H1 (cell line): ENCODE results near the gene ADGRG7. TPM values are rescaled to one million over a fixed set of nuclear protein-coding genes. Genes with fewer than 3 reads are reported as not detected.

ENCODE experiments used
- CTCF ChIA-PET: fragments of 300-600 bp; sonication (Branson Sonifier 250); formaldehyde crosslinking; loops from one replicate; lab custom pipeline; 2021; ENCODE audit not compliant: partially characterized antibody; lab: Charles Lee
- POLR2A ChIA-PET: fragments of 300-600 bp; sonication (Branson Sonifier 250); formaldehyde crosslinking; loops from one replicate; lab custom pipeline; 2021; ENCODE audit warnings: inconsistent platforms; ENCODE audit not compliant: partially characterized antibody; lab: Charles Lee
- DNase-seq, 2 experiments: peaks; one replicate each; pipeline versions ENCODE4 v3.0.0 to v3.0.0-alpha.2; 2010 to 2022; ENCODE audit warnings: low spot score in 2 of 2, low read depth in 1 of 2, mixed read lengths in 1 of 2
- FAIRE-seq: peaks from 2 replicates; lab custom pipeline; 2011; peaks lifted over from hg19 to GRCh38; lab: Jason Lieb, UNC
- H2AFZ ChIP-seq: 2 replicates; pipeline ENCODE4 v1.8.1; 2012; ENCODE audit warnings: low read length, inconsistent platforms
- H2AK5ac ChIP-seq: 2 replicates; pipeline ENCODE4 v1.6.1; 2013; ENCODE audit warnings: low read depth, low read length
- H2BK120ac ChIP-seq: replicated peaks from 2 replicates; pipeline ENCODE3; 2013; ENCODE audit warnings: low read depth, low read length, inconsistent platforms
- H2BK12ac ChIP-seq: 2 replicates; pipeline ENCODE4 v1.6.1; 2013; ENCODE audit warnings: low read depth, low read length
- H2BK15ac ChIP-seq: 2 replicates; pipeline ENCODE4 v1.6.1; 2013; ENCODE audit warnings: low read length
- H2BK20ac ChIP-seq: 2 replicates; pipeline ENCODE4 v1.6.1; 2013; ENCODE audit warnings: low read length
- H2BK5ac ChIP-seq: 2 replicates; pipeline ENCODE4 v1.6.1; 2013; ENCODE audit warnings: low read depth, low read length
- H3K14ac ChIP-seq: 2 replicates; pipeline ENCODE4 v1.6.1; 2013; ENCODE audit warnings: inconsistent platforms; ENCODE audit not compliant: insufficient read length
- H3K18ac ChIP-seq: 2 replicates; pipeline ENCODE4 v1.6.1; 2013; ENCODE audit warnings: low read length; ENCODE audit errors: extremely low read depth
- H3K23ac ChIP-seq: 2 replicates; pipeline ENCODE4 v1.6.1; 2013; ENCODE audit warnings: inconsistent platforms; ENCODE audit not compliant: insufficient read length
- H3K23me2 ChIP-seq: 2 replicates; pipeline ENCODE4 v1.6.1; 2013; ENCODE audit warnings: low read depth, low read length
- H3K27ac ChIP-seq: 2 replicates; pipeline ENCODE4 v1.6.1; 2011; ENCODE audit warnings: low read depth, low read length, inconsistent platforms
- H3K27me3 ChIP-seq, 4 experiments: replicated peaks in 1 of 4; 1 replicate in 1 of 4; 2 replicates in 3 of 4; pipeline versions ENCODE4 v1.6.1 to v1.8.1; 2011 to 2013; ENCODE audit warnings: low read length in 3 of 4, mild to moderate bottlenecking in 3 of 4, inconsistent platforms in 2 of 4, mixed read lengths in 2 of 4, moderate library complexity in 1 of 4; ENCODE audit not compliant: control insufficient read depth in 3 of 4, insufficient read depth in 3 of 4; ENCODE audit errors: extremely low read depth in 1 of 4
- H3K36me3 ChIP-seq, 4 experiments: 2 replicates each; pipeline versions ENCODE4 v1.6.1 to v1.8.1; 2011 to 2013; ENCODE audit warnings: mild to moderate bottlenecking in 4 of 4, low read length in 3 of 4, moderate library complexity in 2 of 4, control low read depth in 1 of 4, inconsistent platforms in 1 of 4; ENCODE audit not compliant: insufficient read depth in 4 of 4, control insufficient read depth in 2 of 4
- H3K4ac ChIP-seq: replicated peaks from 2 replicates; pipeline ENCODE3; 2013; ENCODE audit warnings: low read length, low read depth, mixed read lengths, inconsistent platforms; ENCODE audit not compliant: insufficient read length
- H3K4me1 ChIP-seq, 4 experiments: replicated peaks in 1 of 4; 1 replicate in 1 of 4; 2 replicates in 3 of 4; pipeline versions ENCODE4 v1.6.1 to v1.8.1; 2011 to 2013; ENCODE audit warnings: low read length in 3 of 4, inconsistent platforms in 2 of 4, mixed read lengths in 1 of 4; ENCODE audit not compliant: insufficient read depth in 4 of 4, control insufficient read depth in 3 of 4
- H3K4me2 ChIP-seq, 2 experiments: 2 replicates each; pipeline versions ENCODE4 v1.6.1 to v1.8.1; 2011 to 2013; ENCODE audit warnings: low read depth in 2 of 2, low read length in 2 of 2, control low read depth in 1 of 2, inconsistent platforms in 1 of 2, mild to moderate bottlenecking in 1 of 2; ENCODE audit not compliant: insufficient read depth in 1 of 2
- H3K4me3 ChIP-seq, 4 experiments: fragments of 200-600, 300-600 bp in 1 of 4; sonication (generic), shearing (Covaris generic), sonication (Bioruptor Twin) in 1 of 4; 2 replicates each; pipeline versions ENCODE4 v1.5.1 to v1.8.1; 2011 to 2016; ENCODE audit warnings: low read length in 4 of 4, low read depth in 3 of 4, control low read depth in 2 of 4, inconsistent platforms in 2 of 4, mild to moderate bottlenecking in 2 of 4, mixed read lengths in 1 of 4, moderate library complexity in 1 of 4; ENCODE audit not compliant: insufficient read depth in 2 of 4; ENCODE audit errors: extremely low read depth in 1 of 4
- H3K56ac ChIP-seq: replicated peaks from 2 replicates; pipeline ENCODE3; 2013; ENCODE audit warnings: low read depth, mild to moderate bottlenecking, mixed read lengths, low read length, inconsistent platforms; ENCODE audit not compliant: insufficient read length
- H3K79me1 ChIP-seq: 2 replicates; pipeline ENCODE4 v1.6.1; 2013; ENCODE audit warnings: low read depth, low read length, control low read depth
- H3K79me2 ChIP-seq, 2 experiments: 2 replicates each; pipeline versions ENCODE4 v1.6.1 to v1.8.1; 2012 to 2013; ENCODE audit warnings: low read length in 2 of 2, mild to moderate bottlenecking in 2 of 2, inconsistent platforms in 1 of 2; ENCODE audit not compliant: insufficient read depth in 2 of 2, control insufficient read depth in 1 of 2
- H3K9ac ChIP-seq, 4 experiments: replicated peaks in 1 of 4; 1 replicate in 1 of 4; 2 replicates in 3 of 4; pipeline versions ENCODE4 v1.6.1 to v1.8.1; 2011 to 2013; ENCODE audit warnings: low read depth in 3 of 4, low read length in 3 of 4, control low read depth in 2 of 4, mild to moderate bottlenecking in 2 of 4, moderate library complexity in 2 of 4, inconsistent platforms in 1 of 4; ENCODE audit errors: extremely low read depth in 1 of 4
- H3K9me3 ChIP-seq, 2 experiments: 2 replicates each; pipeline versions ENCODE4 v1.6.1 to v1.8.1; 2012 to 2013; ENCODE audit warnings: mild to moderate bottlenecking in 2 of 2, moderate library complexity in 2 of 2, control low read depth in 1 of 2, inconsistent platforms in 1 of 2, low read depth in 1 of 2, low read length in 1 of 2, mixed read lengths in 1 of 2; ENCODE audit not compliant: insufficient read depth in 2 of 2
- H4K20me1 ChIP-seq, 2 experiments: replicated peaks in 1 of 2; 2 replicates each; pipeline versions ENCODE3 to v1.8.1; 2011 to 2013; ENCODE audit warnings: inconsistent platforms in 2 of 2, low read length in 2 of 2, mild to moderate bottlenecking in 1 of 2; ENCODE audit not compliant: insufficient read depth in 2 of 2, control insufficient read depth in 1 of 2
- H4K5ac ChIP-seq: 2 replicates; pipeline ENCODE4 v1.6.1; 2013; ENCODE audit warnings: low read length, low read depth, mixed read lengths, inconsistent platforms; ENCODE audit not compliant: insufficient read length
- H4K8ac ChIP-seq: 2 replicates; pipeline ENCODE4 v1.8.0; 2013; ENCODE audit warnings: mild to moderate bottlenecking, moderate library complexity, low read length, inconsistent platforms; ENCODE audit not compliant: insufficient read depth; ENCODE audit errors: extremely low read depth
- H4K91ac ChIP-seq: replicated peaks from 2 replicates; pipeline ENCODE3; 2013; ENCODE audit warnings: low read length, mixed read lengths, inconsistent platforms; ENCODE audit not compliant: insufficient read length
- MAX ChIP-seq: IDR thresholded peaks from 2 replicates; pipeline ENCODE4 v1.6.1; 2012; ENCODE audit warnings: inconsistent platforms
- SAP30 ChIP-seq: fragments of 300-600 bp; sonication (generic); IDR thresholded peaks from 2 replicates; pipeline ENCODE4 v1.7.1; 2012; ENCODE audit warnings: low read length, moderate library complexity, mild to moderate bottlenecking, inconsistent platforms; ENCODE audit not compliant: insufficient read depth, insufficient replicate concordance
- WGBS, 2 experiments: shearing (Covaris generic) in 1 of 2; methylation state at CpG; one replicate each; pipeline versions ENCODE4 v1.1.6 to v1.1.7; 2013 to 2015; ENCODE audit warnings: low lambda C conversion rate in 2 of 2, mixed read lengths in 2 of 2, inconsistent platforms in 1 of 2, low coverage in 1 of 2, missing lambda C conversion rate in 1 of 2; ENCODE audit not compliant: insufficient replicate concordance in 2 of 2, insufficient coverage in 1 of 2, insufficient read length in 1 of 2; ENCODE audit errors: extremely low coverage in 1 of 2, missing lambda C conversion rate in 1 of 2; 5-methylcytosine and 5-hydroxymethylcytosine counted together
- polyA plus RNA-seq, 7 experiments: library from polyadenylated mRNA; depleted of rRNA in 3 of 7; stranded (reverse) in 5 of 7; unstranded in 2 of 7; fragments of >200 nt in 5 of 7; fragments of 200-250 nt in 2 of 7; gene quantifications; 1 replicate in 5 of 7; 2 replicates in 1 of 7; 4 replicates in 1 of 7; pipeline versions ENCODE4 v1.2.1 to v1.2.3, GENCODE V29; 2011 to 2013; ENCODE audit warnings: missing spikeins in 2 of 7, mixed read lengths in 2 of 7
- total RNA-seq: library from RNA; stranded (reverse); fragmentation: NEBNext Ultra II Directional; extraction: Animal tissue kit (Norgen Biotek cat#: 25700); gene quantifications from 2 replicates; pipeline ENCODE4 v1.2.1, GENCODE V29; 2021

The ADGRG7 gene
- total and polyA plus RNA-seq, 2 of the 8 experiments (the other 6 are each of a cell fraction or from before 2014, with no cell fraction given), result not detected

GRCh38 chr3:100627491-100627890, 18.1 kb downstream of the ADGRG7 start:
- Histone ChIP-seq H2BK20ac (no peak overlapping the region), H3K4me1 (peaks cover 0 to 4% (median 0%) of the 10 kb centered on the region in 4 experiments; a peak in 1 of 7 replicates), H3K27ac (no peak overlapping the region), H3K23me2 (no peaks in the 10 kb centered on the region), H3K36me3 (no peaks in the 10 kb centered on the region), H3K23ac (no peak overlapping the region), H4K5ac (no peak overlapping the region), H2BK12ac (no peak overlapping the region), H3K56ac (no peak overlapping the region), H2BK5ac (no peak overlapping the region), H2AK5ac (no peak overlapping the region), H3K9ac (no peak overlapping the region), H2AFZ (no peak overlapping the region), H3K79me2 (no peaks in the 10 kb centered on the region), H4K91ac (no peak overlapping the region), H2BK15ac (no peak overlapping the region), H3K4me2 (no peak overlapping the region), H3K4ac (no peak overlapping the region), H3K14ac (no peak overlapping the region), H2BK120ac (no peak overlapping the region), H3K4me3 (no peak overlapping the region), H3K27me3 (no peaks in the 10 kb centered on the region), H3K18ac (no peak overlapping the region), H4K20me1 (no peaks in the 10 kb centered on the region), H3K9me3 (no peaks in the 10 kb centered on the region), H3K79me1 (no peaks in the 10 kb centered on the region), H4K8ac (no peak overlapping the region)
- DNase-seq (no peak), FAIRE-seq (no peak)
- POLR2A ChIA-PET, result no interaction called here
- WGBS, 2 experiments, result 74% methylated on average over 2 of the region's 2 CpGs; no CpG with 5 or more reads in 1 of the 2 experiments
- CTCF ChIA-PET, result no interaction called here
- TF ChIP-seq SAP30 (no peak), MAX (no peak)
